ENCODE data around the gene CDC14B.
"Not testable (repeated sequence)": the region's sequence is repeated elsewhere in the genome, so short reads cannot be mapped to it uniquely, and the experiment has no call there.

CDC14B gene

DNA sequence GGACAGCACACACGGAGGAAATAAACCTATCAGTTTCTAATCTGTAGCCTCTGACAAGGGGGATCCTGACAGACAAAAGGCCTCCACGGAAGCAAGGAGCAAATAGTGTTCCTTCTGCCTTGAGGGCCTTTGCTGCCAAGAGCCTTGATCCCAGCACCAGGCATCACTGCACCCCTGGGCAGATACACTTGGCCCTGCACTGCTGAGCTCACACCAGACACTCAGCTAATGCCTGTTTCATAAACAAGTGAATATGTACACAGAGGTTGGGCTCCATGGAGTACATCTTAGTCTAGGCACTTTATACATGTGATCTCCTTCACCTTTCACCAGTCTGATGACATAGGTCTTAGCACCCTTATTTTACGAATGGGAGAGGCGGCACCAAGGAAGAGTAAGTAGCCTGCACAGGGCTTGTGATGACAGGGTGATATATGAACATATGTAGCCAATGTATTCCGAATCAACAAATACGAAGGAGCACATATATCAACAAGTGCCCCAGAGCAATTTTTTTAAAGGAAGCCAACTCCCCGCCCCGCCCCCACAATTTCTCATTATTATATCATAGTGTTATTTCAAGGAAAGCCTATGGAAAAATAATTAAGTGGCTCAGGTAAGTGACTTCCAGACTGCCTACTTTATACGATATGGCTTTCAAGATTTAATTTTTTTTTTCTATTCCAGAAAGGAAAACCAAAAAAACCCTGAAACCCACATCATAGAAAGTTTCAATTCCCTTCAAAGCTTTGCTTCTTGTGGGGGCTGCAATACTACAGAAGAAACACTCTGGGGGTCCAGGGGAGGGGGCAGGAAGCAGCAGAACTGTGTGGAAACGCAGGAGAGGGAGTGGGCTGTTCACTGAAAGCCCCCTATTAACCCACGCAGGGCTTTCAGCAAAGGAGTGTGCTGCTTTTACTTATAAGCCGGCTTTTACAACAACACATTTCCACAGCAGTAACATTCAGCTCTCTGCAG lies 32.0 kb downstream of the CDC14B start:
- no peak for DNase-seq (ENCODE audit: low read depth)

DNA sequence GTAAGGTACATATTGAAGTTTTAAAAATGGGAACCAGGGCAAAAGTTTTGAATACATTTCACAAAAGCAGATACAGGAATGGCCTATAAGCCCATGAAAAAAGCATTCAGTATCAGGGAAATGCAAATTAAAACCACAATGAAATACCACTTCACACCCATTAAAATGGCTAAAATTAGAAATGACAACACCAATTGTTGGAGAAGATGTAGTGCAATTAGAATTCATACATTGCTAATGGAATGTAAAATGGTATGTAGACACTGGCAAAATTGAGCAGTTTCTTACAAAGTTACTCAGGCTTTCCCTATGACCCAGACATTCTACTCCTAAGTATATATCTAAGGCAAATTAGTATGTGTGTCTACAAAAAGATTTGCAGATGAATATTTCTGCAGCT lies 34.2 kb downstream of the CDC14B start:
- no peak for DNase-seq (ENCODE audit: low read depth)

DNA sequence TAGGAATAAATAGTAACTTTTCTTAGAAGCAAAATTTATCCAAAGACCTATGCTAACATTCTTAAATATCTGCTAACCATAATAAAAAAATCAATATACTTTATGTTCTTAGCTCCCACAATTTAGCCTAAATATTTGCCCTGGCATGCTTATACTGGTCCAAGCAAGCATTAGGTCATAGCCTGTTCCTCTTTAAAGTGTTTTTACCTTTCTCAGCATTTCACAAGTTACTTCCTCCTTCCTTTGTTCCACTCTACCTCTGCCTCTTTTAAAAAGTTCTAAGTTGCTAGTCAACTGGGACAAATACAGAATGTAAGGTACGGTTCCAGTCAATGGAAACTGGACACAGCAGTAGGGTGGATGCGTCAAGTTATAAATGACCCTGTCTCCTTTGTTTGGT lies 37.4 kb downstream of the CDC14B start:
- not testable (repeated sequence) for DNase-seq (ENCODE audit: low read depth)

DNA sequence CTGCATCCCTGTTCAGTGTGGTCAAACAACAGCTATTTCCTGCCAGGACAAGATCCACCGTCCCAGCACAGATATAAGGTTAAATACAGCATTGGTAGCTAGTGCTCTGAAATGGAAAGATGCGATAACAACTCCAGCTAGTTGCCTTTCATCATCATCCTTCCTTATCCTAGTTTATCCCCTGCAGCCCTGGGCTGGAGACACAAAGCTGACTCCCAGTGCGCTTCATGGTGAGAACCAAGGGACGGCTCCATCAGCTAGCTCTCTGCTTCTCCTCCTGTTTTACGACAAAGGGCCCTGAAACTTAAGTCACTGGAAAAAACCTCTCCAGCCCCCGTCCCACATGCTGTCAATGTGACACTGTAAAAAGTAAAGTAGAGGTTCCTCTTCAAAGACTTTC lies 37.9 kb downstream of the CDC14B start:
- DNase-seq (ENCODE audit: low read depth) = no peak

DNA sequence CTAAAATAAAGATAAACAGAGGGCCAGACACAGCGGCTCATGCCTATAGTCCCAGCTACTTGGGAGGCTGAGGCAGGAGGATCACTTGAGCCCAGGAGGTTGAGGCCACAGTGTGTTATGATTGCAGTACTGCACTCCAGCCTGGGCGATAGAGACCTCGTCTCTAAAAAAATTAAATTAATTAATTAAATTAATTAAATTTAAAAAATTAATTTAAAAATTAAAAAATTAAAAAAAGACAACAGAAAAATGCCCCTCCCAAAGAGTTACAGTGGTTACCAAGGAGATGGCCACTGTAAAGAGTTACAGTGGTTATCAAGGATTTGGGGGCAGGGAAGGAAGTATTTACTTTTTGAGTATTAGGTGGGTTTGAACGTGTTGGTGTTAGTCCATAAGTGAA lies 38.3 kb downstream of the CDC14B start:
- no peak for DNase-seq (ENCODE audit: low read depth)

DNA sequence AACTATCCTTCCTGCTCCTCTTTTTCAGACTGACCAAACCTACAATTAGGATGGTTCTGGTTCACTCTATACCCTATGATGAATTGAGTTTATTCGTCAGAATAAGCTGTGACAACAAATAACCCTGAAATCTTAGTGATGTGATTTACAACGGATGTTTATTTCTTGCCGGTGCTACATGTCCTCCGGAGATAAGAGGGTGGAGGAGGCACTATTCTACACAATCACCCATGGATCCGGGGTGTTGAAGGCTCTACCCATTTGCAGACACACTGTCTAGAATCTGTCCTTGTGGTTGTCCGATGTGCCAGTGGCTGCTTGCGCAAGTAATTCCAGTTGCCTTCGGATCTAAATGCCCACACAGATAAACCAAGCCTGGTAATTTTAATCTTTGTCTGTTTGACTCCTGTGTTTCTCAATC lies 44.7 kb downstream of the CDC14B start:
- DNase-seq (ENCODE audit: low read depth) = no peak

DNA sequence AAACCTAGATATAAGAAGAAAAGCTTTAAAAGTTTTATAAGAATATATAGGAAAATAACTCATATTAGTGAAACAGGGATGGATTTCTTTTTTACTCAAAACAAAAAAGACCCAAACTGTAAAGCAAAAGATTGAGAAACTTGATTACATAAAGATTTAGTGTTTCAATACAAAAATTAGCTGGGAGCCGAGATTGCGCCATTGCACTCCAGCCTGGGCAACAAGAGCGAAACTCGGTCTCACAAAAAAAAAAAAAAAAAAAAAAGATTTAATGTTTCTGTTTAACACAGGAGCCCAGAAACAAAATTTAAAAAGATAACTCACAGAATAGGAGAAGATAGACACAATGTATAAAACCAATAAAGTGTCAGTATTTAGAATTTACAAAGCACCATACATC lies 45.2 kb downstream of the CDC14B start:
- no peak for DNase-seq (ENCODE audit: low read depth)

DNA sequence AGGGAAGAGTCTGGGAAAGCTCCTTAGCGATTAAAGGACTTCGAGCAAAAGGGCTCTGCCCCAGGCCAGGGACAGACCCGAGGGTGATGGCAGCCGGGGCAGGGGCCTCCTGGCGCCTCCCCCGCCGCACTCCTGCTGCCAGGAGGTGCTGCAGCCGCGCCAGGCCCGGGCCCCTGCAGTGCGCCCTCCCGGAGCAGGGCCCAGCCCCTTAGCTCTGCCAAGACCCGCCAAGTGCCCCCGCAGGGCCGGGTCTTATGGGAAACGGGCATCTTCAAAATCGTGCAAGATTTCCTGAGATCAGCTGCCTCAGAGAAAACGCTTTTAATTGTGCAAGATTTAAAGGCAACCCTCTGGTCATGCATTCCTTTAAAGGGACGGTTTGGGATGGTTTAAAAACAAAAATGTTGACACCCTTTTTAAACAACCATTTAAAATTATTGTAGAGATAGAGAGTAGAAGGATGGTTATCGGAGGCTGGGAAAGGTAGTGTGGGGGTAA lies 52.4 kb downstream of the CDC14B start:
- DNase-seq (ENCODE audit: low read depth) = no peak

DNA sequence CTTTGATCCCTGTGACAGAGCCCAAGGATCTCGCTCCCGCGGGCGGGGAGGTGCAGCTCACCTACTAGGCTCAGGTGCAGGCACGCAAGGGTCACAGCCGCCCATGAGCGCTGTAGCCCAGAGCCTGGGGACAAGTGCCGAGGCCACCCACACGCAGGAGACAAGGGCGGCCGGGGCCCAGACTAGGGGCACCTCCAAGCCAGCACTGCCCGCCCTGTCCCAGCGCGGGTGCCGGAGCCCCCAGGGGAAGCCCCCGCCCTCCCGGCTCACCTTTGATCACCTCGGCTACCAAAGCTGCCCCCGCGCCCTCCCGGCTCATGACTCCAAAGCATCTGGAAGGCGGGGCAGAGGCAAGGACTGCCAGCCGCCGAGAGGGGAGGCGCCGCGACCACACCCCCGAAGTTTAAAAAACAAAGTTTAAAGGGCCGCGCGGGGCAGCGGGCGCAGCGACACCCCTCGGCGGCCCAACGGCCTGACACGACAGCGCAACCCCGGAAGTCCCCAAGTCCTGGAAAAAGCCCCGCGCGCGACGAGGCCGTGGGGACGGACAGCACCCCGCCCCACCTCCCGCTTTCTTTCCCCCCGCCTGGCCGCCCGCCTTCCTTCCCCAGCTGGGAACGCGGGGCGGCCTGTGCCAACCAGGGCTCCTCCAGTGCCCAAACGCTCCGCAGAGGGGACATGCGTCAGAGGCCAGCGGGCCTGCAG lies 53.0 kb downstream of the CDC14B start:
- DNase-seq (ENCODE audit: low read depth) = peak; percentile 64

DNA sequence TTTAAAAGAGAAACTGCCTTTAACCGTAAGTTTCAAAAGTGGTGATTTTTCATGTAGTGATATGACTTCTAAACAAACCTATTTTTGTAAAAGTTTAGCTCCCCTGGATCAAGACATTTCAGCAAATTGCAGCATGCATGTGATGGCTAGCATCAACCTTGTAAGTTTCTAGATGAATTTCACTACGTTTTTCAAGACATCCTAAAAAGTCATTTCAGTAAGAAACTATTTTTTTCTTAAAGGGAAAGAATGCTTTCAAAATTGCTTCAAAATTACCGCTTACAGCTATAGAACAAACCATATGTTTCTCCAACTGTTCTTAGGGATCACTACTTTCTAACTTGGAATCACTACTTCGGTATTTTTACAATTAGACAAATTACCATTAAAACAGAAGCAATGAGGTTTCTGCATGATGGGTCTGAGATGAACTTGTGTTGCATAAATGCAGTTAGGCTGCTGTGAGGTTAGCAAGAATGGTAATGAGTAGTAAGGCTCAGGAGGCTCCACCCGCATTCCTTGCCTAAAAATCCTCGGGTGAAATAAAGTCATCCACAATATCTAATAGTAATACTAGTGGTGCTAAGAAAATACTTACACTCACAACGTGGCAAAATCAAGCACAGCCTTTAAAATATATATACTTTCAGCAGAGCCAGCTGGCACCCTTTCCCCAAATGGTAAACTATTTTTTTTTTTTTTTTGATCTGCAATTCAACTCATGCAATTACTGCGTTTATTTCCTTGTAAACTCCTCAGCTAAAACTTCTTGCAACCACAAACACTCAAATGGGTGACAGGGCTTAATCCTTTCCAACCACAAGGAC lies 53.8 kb downstream of the CDC14B start:
- no peak for DNase-seq (ENCODE audit: low read depth)

DNA sequence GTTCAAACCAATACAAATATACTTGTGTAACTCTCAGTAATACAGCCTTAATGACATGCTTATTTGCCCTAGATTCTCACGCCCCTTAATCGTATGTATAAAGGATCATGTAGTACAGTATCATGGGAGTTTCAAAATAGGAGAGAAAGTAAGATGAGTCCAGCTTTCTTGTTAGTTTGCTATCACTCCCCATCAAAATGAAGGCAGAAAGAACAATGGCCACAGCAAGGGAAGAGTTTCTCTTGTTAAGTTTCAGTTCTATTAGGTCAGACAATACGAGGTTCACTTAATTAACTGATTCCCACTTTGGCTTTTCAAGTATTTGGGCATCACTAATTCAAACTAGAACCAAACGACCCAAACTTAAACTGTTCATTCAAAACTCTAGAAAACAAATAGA lies 55.4 kb downstream of the CDC14B start:
- no peak for DNase-seq (ENCODE audit: low read depth)

DNA sequence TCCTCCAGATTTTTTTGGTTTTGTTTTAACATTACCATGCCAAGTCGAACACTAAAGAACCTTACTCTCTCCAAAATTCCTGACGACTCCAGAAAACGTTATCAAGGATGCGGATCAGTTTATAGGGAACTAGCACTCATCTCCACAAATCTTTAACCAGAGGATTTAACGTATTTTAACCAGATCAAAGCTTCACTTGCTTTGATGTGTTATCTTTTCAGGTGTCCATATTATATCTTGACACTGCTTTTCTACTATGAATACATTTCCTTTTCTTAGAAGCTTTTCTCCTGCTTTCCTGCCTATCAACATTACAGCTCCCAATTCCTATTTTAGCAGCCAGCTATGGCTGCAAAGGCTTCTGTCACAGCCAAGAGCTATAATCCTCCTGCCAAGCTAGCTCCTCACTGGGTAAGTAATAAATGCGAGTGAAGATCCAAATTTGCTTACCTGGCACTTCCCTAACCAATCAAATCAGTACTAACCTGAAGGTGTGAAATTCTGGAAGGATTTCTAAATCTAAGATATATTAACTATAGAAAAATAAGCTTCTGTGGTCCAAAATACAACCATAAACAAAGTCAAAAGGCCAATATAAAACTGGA lies 60.2 kb downstream of the CDC14B start:
- no peak for DNase-seq (ENCODE audit: low read depth)

DNA sequence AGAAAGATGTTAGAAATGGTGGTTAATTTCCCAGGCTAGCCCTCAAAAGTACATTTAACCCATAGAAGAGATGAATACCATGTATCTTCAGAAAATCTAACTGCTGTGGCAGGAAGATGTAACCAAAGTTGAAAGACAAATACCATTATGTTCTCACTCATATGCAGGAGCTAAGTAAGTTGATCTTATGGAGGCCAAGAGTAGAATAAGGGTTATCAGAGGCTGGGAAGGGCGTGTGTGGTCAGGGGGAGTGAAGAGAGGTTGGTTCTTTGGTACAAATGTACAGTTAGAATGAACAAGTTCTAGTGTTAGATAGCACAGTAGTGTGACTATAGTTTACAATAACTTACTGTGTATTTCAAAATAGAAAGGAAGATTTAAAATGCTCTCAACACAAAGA lies 61.7 kb downstream of the CDC14B start:
- DNase-seq (ENCODE audit: low read depth) = no peak

DNA sequence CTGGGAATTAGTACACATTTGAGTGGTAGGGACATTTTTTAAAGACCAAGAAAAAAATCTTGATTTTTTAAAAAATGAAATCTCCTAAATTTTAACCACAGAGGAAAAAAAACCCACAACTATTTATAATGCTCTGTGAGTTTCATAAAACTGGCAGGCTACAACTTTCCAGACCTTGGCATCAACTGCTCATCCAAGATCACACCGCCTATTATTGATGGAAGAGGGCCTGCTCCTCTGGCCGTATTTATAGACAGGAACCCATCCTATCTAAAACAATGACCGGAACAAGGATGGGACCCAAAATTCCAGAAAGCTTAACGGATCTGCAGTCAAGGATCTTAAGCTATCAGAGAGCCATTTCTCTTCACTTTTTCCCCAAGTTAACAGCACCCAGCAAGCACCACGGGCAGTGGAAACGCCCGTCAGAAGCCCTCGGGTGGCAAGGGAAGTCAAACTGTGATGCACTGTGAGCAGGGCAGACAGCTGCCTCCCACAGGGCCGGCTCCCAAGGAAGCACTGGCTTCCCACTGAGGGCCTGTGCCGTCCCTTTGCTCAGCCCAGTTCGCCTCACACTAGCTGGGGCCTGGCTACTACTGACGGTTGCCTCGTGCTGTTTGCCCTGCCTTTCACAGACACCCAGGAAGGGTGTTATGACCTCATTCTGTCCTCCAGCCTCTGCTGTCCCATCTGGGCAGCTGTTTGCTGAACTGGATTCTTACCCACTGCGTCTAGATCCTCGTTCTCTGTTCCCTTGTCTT lies 62.8 kb downstream of the CDC14B start:
- no peak for DNase-seq (ENCODE audit: low read depth)

DNA sequence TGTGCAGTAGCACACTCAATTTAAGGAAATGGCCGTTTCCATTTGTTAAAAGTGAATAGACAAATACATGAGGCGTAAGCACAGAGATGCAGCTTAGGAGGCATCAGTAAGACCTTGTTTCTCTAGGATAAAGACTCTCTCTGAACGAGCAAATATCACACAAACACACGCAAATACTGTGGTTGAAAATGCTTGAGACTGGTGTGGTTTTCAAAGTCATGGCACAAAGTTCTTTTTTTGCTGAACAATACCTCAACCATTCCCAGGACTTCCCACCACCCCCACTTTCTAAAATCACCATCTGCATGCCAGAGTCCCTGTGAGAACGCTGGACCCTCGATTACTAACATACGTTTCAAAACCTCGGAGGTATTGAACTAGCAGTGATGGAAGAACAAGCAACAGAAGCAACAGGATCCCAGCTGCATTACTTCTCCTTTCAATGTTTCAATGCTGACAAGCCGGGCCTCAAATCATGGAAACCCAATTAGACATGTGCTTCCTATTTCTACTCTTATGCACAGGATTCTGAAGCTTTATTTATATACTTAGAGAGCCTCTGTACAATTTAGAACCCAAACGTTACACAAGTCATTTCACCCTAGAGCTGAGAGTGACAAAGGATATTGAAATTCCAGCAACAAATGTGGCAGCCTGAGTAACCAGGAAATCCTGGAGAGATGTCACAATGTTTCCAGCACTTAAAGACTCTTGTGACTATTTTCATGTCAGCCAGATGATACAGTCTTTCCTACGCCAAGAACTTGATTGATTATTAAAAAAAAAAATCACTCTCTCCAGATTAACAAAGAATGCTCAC lies 63.9 kb downstream of the CDC14B start:
- DNase-seq (ENCODE audit: low read depth) = no peak

DNA sequence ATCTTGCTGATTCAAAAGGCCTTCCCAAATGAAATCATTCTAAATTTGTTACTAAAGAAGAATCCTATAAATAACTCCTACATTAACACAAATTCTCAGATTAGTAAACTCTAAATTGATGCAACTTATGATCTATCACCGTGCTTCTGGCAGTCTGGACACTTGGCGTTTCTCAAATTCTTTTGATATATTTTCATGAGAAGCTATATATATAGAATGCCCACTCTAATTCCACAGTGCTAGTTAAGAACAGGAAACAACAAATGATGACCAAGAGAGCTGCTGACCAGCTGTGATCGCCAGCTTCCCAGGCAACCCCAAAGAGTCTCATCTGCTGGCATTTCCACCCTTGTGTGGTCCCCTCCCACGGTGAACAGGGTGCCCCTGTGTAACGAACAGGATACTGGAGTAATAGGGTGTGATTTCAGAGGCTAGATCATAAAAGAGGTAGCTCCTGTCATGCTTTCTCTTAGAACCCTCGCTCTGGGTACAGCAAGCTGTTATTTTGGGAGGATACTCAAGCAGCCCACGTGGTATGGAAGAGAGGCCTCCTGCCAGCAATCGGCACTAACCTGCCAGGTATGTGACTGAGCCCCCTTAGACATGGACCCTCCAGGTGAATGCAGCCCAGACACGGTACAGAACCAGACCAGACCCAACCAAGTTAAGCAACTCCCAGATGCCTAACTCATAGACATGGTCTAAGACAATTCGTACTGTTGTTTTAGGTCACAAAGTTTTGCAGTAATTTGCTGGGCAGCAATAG lies 64.7 kb downstream of the CDC14B start:
- DNase-seq (ENCODE audit: low read depth) = no peak

DNA sequence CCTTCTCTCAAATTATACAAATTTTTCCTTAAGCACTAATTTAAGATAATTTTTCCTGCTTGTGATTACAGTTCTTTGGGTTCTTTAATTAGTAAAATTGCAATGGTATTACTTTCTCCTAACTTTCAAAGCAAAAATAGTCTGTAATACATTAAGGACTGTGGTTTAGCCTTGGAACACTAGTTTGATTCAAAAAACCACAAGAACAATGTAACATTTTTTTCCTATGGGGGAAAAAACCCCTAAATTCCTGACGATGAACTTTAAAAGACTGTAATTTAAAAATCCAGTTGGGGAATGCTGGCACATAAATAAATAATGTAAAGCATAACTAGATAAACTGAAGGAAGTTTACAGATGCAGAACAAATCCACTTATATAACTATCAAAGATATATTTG lies 65.3 kb downstream of the CDC14B start:
- DNase-seq (ENCODE audit: low read depth) = no peak

DNA sequence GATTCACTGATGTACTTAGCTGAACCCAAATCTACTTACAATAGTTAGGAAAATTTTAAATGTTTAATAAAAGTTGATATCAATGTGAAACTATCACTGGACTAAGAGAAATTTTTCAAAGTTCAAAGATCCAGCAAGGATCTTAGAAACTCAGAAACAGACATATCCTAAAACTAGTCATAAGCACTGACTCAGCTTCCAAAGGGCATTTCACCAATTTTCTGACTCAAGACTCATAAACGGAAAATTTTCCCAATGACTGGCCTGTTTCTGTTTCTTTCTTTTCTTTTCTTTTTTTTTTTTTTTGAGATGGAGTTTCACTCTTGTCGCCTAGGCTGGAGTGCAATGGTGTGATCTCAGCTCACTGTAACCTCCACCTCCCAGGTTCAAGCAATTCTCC lies 66.6 kb downstream of the CDC14B start:
- DNase-seq (ENCODE audit: low read depth) = no peak

DNA sequence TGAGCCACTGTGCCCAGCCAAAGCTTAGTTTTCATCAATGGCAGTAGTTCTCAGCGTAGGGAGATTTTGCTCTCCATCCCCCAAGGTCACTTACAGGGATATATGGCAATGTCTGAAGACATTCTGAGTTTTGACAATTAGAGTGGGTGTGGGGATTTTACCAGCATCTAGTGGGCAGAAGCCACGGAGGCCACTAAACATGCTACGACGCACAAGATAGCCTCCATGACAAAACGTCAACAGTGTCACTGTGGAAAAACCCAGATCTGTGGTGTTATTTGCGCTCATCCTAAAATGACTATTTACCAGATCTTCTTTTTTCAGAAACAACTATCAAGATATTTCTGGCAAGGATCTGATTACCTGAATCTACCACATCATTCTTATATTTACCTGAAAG lies 68.2 kb downstream of the CDC14B start:
- DNase-seq (ENCODE audit: low read depth) = no peak

Data from T follicular helper cell (primary cell).